H1 (cell line): Measurements from ENCODE around the gene ZNF691. TPM values are rescaled to one million over a fixed set of nuclear protein-coding genes. Genes with fewer than 3 reads are reported as not detected.

Experiments
- TCF12 ChIP-seq: IDR thresholded peaks from 2 replicates; pipeline ENCODE4 v1.6.1; 2011; ENCODE audit warnings: low read depth, mild to moderate bottlenecking, low read length
- polyA plus RNA-seq, 7 experiments: library from polyadenylated mRNA; depleted of rRNA in 3 of 7; stranded (reverse) in 5 of 7; unstranded in 2 of 7; fragments of >200 nt in 5 of 7; fragments of 200-250 nt in 2 of 7; gene quantifications; 1 replicate in 5 of 7; 2 replicates in 1 of 7; 4 replicates in 1 of 7; pipeline versions ENCODE4 v1.2.1 to v1.2.3, GENCODE V29; 2011 to 2013; ENCODE audit warnings: missing spikeins in 2 of 7, mixed read lengths in 2 of 7
- total RNA-seq: library from RNA; stranded (reverse); fragmentation: NEBNext Ultra II Directional; extraction: Animal tissue kit (Norgen Biotek cat#: 25700); gene quantifications from 2 replicates; pipeline ENCODE4 v1.2.1, GENCODE V29; 2021

ZNF691 gene
- total and polyA plus RNA-seq, 2 of the 8 experiments (the other 6 are each of a cell fraction or from before 2014, with no cell fraction given): 19.5 TPM

DNA sequence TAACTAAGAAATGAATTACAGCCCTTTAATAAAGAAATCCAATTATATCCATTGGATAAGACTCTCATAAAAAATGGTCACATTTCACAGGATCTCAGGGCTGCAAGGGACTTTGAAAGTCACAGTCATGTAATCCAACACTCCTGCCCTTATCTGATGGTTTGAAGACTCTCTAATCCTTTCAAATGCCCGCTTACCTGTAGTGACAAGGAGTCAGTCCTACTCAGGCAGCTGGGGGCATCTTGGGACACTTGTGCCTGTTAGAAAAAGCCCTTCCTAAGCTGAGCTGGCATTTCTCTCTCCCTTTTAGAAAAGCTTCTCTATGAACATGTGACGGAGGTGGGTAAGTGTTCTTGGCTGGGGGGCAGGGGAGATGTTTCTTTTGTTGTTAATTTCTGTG lies 11.0 kb upstream of the ZNF691 start (continued):
- TF ChIP-seq TCF12: no peak
